Cardiac septum (tissue), 1 donor: ENCODE data around the gene C3orf22. TPM values are rescaled to one million over a fixed set of nuclear protein-coding genes. Genes with fewer than 3 reads are reported as not detected.

ENCODE experiments used
- DNase-seq: peaks from one replicate; pipeline ENCODE4 v3.0.0-alpha.2; 2020; ENCODE audit warnings: low spot score
- intact Hi-C: fragments of 100-400 bp; cut with DNase I; formaldehyde crosslinking; loops from one replicate; pipeline ENCODE4 v1.14.0; 2022
- total RNA-seq: library from RNA; stranded (reverse); fragmentation: NEBNext Ultra II Directional; extraction: Animal tissue kit (Norgen Biotek cat#: 25700); gene quantifications from one replicate; pipeline ENCODE4 v1.2.1, GENCODE V29; 2021
- donor health status: DM: no; HTN: no; CAD: no.

Gene C3orf22
- total RNA-seq, 1 donor from 2014 or later = not detected

DNA sequence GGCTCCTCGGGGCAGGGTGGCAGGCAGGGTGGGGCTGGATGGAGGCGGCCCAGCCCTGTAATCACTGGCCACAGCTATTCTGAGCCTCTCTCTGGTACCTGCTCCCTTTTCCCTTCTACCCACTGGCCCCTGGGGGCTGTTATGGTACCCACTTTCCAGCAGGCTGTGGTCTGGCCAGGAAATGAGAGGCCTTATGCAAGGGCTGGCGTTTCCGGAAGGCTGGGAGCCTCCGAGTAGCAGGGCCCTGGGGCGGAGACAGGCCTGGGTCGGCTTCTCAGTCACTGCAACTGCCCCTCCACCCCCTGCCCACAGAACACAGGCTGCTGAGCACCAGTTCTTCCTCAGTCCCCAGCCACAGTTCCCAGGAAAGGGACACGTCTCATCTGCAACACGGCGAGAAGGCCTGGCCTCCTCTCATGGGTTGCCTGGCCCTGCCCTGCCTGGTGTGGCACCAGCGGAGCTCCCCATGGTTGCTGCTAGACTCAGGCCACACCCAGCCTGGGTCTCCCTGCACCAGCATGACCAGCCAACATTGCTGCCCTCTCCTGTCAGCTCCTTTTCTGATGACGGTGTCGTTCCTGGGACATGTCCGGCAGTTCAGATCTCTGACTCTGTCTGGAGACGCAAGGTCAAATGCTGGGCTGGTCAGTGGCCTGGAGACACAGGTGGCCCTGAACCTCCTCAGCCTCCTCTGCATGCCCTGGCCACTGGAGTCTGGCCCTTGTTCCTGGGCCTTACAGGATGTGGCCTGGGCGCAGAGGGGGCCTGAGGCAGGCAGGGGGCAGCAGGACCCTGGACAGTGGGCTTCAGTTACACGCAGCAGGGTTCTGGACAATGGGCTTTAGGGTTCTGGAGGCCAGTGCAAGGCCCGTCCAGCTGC lies 28.3 kb downstream of the C3orf22 start:
- intact Hi-C loops = no loop called here
- peak; percentile 87 for DNase-seq

DNA sequence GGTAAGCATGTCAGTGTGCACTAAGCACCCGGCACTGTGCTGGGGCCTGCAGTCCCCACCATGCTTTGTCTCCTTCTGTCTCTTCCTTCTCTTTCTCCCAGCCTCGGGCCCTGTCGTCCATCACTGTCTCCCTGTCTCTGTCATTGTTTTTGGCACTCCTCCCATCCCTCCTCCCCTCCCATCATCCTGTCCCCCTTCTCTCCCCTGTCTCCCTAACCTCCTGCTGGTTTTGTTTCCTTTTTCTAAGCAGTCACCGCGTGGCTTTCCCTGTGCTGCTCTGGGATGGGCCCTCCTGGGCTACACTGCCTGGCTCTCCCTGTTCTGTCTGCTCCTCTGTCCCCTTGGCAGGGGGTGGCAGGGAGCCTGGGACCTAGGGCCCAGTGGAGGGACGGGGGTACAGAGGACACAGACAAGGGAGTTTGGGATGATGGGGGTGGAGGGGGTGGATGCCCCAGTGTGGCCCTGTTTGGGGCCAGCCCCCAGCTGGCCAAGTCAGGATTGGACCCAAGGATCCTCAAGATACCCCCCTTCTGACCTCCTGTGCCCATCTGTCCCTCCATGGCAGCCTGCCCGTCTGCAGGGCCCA lies 29.1 kb downstream of the C3orf22 start:
- peak; percentile 73 for DNase-seq
- intact Hi-C loops = no loop called here

DNA sequence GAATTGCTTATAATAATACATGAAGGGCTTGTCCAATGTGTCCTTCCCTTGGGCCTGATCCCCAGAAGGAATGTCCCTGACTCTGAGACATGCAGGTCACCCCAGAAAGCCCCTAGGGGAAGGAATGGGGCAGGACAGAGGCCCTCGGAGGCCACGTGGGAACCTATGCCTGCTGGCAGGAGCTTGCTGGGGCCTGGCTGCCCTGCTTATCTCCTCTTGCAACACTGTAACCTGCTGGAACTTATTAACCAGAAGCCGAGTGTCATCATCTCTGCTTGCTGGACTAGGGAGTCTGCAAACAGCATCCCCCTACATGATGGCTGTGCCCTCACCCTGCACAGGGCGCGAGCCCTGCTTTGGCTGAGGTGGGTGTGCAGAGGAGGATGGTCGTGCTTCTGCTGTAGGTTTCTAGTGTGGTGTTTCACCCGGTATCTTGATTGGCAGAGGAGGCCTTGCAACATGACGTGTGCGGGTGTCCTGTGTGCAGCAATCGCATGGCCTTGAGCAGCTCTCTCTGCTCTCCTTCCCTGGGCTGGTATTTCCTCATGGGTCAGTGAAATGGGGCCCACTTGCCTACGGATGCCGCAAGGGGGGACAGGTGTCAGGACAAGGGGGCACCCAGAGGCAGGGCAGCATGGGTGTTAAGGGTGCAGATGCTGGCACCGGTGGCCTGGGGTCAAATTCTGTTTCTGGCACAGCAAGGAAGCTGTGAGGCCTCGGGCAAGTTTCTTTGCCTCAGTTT lies 29.8 kb downstream of the C3orf22 start:
- intact Hi-C loops = no loop called here
- DNase-seq = peak; percentile 76

DNA sequence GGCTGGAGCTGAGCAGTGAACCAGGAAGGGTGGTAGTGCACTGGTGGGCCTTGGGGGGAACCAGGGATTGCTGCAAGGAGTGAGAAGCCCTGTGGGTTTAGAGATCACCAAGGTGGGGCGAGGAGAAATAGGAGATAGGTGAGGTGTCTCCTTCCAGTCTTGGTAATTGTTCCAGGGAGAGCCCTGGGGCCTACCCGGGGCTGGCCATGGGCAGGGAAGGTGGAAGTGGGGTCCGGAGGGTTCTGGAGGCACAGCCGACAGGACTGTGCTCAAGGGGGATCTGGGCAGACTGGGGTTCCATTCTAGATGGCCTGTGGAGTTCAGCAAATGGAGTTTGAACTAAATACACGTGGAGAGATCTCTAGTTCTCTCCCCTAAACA lies 30.3 kb downstream of the C3orf22 start:
- peak; percentile 55 for DNase-seq
- intact Hi-C loops = no loop called here

DNA sequence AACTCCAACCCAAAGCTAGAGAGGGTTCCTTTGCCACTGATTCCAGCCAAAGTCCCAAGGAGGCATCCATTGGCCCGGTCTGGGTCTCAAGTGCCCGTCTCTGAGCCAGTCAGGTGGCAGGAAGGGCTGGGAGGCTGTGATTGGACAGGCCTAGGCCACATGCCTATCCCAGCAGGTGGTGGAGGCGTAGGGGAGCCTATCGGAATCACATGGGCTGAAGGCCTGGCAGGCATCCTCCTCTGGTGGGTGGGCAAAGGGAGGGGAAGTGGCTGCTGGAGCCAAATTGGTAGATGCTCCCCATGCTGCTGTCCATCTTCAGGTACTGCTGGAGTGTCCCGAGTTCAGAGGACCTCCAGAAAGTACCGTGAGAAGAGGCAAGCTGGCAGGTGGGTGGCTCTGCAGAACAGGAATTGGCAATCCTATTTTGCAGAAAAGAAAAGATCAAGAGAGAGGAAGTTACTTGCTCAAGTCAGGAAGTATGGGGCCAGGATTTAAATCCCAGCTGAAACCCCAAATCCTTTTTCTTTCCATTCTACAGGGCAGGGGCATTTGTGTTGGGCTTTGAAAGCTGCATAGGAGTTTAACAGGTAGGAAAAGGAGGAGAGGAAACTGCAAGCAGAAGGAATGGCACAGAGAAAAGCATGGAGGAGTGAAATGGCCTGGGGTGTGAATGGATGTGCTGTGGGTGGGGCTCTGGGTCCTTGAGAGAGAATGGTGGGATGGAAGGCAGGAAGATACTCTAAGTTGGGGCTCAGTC lies 31.1 kb downstream of the C3orf22 start:
- intact Hi-C loops = no loop called here

DNA sequence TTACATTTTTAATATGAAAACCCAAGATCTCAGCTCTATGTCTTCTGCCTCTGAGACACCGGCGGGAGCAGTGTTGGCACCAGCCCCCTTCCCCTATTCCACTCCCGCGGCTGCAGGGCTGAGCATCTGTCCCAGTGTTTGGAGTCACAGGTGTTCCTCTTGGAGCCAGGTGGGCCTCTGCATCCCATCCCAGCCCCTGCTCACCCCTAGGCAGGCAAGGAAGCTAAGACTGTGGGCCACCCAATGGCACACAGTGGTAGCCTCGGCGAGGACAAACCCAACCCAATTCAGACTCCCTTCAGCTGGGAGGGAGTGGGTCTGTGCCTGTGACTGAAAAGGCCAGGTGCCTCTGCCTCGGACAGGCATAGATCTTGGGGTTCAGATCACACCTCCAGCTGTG lies 31.7 kb downstream of the C3orf22 start:
- intact Hi-C loops = no loop called here
- DNase-seq = peak; percentile 49

More for the DNA sequence above, 31.1 kb downstream of the C3orf22 start:
- DNase-seq = peak; percentile 63

DNA sequence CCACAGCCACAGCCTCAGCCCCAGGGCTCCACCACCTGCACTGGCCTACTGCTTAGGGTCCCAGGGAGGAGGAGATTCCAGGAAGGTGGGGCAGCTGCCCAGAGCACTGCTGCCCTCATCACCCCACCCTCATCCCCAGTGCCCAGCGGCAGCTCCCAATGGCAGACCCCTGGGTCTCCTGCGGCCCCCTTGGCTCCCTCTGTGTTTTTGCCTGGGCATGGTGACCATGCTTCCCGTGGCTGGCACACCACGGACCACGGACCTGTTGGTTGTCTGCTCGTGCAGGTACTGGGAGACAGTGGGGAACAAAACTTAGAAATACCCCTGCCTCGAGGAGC lies 32.1 kb downstream of the C3orf22 start:
- intact Hi-C loops = no loop called here
- DNase-seq = no peak

DNA sequence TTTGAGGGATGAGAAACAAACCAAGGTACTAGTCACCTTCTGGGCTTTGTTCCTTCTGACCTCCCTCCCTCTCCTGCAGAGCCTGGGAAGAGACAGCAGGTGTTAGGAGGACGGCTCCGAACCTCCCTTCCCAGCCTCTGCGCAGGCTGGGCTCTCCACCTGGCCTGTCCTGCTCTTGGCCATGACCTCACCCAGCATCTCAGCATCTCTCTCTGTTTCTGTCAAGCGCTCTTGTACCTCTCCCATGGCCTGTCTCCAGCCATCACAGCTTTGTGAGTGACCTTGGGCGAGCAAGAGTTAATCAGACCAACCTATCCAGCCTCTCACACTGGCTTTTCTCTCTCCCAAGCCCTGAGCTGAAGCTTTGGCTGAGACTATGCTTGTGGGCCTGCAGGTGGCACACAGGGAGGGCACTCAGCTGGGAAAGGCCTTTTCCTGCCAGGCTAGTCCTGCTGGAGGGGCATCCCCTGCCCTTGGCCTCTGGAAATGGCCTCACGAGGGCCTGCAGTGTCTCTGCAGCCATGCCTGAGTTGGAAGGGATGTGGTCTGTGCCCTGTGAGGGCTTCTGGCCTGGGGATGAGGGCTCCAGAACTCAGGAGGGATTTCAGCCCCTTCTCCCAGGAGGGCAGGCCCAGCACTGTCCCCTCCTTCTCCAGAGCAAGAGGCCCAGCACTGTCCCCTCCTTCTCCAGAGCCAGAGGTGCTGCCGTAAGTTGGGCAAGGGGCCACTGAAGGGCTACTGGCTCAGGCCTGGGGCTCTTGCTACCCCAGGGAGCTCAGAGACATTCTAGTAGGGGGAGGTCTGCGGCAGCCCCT lies 32.7 kb downstream of the C3orf22 start:
- DNase-seq = peak; percentile 60
- intact Hi-C loops = no loop called here

DNA sequence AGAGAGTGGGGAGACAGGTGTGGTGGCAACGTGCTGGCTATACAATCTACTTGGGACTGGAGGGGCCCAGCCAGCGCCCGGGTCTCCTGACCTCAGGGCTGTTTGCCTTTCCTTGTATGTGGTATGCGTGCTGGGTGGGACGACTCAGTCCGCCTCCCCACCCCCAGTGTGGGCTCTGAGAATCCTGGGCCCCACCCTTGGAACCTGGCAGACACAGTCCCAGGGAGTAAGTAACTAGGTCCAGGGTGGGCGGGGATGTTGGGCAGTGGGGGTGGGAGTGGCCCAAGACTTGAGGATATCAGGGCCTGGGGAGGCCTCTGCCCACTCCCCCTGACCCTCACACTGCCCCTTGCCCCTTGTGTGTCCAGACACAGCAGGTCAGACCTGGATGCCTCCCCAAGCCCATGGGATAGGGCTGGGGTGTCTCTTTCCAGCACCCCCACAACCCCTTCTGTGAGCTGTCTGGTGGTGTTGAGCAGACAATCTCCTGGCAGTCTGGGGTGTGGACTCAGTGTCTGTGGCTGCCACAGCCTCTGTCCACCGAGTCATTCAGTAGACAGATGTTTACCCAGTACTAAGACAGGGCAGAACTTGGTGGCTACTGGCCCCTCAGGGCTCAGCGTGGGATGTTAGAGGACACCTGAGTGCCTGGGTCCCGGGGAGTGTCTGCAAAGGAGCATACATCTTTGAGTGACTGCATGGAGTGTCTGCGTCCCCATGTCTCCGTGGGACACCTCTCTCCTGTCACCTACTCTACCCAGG lies 33.5 kb downstream of the C3orf22 start:
- intact Hi-C loops = no loop called here
- DNase-seq = peak; percentile 49

DNA sequence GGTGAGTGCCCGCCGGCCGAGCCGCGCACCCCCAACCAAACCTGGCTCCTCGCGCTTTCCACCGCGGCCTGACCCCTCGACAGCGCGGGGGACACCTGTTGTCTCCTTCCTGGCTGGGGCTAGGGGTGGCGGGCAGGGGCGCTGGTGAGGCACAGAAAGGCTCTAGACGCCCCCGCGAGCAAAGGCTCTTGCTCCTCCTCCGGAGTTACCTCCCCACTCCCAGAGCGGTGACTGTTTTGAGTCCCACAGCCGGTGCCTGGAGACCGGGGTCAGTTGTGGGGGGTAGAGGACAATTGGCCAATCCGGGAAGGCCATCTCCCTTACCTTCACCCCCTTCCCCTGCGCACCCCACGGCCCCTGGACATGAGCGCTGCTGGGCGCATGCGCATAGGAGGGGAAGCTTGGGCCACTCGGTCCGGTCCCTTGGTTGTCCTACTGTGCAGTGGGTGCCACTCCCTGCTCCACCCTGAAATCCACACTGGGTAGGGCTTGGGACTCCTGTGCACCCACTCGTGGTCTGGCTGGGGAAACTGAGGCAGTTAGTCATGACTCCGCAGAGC lies 34.2 kb downstream of the C3orf22 start:
- intact Hi-C loops = loop anchor here (5.0 kb wide), 2 partner anchors 933 to 1023 kb away; no protein-coding TSS in a partner anchor
- DNase-seq = peak; percentile 75

DNA sequence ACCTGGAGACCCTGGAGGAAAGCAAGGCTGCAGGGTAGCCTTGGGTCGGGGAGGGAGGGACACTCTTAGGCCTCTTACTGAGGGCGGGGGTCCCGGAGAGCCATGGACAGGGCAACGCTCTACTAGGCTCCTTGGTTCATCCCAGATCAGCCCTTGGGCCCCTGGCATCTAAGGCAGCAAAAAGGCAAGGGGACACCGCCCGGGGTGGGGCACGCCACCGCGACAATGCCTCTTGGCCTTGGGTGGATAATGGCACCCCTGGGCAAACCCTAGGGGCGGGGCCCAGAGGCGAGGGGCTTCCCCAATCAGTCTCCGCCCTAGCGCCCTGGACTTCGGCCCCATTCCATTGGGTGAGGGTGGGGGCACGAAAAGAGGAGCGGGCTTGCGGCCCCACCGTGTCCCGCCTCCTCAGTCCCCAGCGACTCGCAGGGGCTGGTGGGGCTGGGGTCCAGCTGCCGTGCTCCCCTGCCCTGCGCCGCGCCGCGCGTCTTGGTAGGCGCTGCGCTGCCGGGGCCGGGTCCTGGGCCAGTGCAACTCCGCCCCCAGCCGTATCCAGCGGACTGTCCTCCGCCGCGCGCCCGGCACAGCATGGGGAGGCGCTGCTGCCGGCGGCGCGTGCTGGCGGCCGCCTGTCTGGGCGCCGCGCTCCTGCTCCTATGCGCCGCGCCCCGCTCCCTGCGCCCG lies 34.8 kb downstream of the C3orf22 start, which contains the start of gene CHST13:
Gene CHST13 (plus strand): TSS at position 411 of the 684 bp plus-strand sequence. CDS start 178 bp downstream, at position 589.
- intact Hi-C loops = loop anchor here (2.0 to 5.0 kb wide), 3 partner anchors 45 to 1023 kb away; no protein-coding TSS in a partner anchor
- peak; percentile 81 for DNase-seq

DNA sequence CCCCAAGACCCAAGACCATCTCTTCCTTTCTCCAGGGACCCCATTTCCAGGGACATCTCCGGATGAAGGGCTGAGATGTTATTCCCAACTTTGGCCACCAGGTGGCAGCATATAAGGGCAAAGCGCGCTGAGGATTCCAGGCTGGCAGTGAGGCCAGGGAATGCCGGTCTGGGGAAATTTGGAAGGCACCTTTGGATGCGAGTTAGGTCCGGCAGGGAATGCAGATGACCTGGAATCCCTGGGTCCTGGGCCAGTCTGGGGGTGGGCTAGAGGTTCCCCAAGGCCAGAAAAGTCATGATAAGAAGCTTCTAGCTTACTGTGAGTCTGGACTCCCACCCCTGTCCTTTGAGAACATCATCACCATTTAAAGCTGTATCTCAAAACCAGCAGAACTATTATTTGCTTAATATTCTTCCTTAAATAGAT lies 36.4 kb downstream of the C3orf22 start:
- intact Hi-C loops = loop anchor here (2.0 to 5.0 kb wide), 3 partner anchors 46 to 1025 kb away; no protein-coding TSS in a partner anchor
- DNase-seq = peak; percentile 78

DNA sequence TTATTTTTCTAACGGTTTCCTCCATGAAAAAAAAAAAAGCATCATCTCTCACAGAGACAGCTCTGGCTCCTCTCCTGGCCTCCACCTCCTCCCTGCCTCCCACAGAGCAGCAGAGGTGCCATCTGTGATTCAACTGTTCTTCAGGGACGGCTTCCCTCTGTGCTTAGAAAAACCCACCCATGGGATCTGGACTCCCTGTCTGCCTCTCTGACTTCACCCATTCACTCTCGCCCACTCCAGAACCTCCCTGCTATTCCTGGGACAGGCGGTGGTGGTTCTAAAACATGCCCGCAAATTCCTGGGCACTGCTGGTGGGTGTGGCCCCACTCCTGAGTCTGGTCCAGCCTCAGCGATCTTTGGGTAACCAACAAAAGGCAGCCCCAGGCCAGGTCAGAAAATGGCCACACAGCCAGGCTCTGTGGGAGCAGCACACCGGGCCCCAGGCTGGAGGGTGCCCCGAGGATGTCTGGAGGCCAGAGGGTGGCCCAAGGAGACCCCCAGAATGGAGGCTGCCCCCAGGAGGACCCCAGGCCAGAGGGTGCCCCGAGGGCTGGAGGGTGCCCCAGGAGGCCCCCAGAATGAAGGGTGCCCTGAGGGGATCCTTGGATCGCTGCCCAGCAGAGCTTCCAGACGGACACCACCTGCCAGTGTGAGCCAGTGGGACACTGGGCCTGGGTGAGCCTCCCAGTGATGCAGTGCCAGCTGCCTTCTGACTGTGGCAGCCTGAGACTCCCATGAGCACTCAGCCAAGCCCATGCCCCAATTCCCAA lies 37.4 kb downstream of the C3orf22 start:
- DNase-seq = peak; percentile 39
- intact Hi-C loops = loop anchor here (5.0 kb wide), 2 partner anchors 936 to 1026 kb away; no protein-coding TSS in a partner anchor

DNA sequence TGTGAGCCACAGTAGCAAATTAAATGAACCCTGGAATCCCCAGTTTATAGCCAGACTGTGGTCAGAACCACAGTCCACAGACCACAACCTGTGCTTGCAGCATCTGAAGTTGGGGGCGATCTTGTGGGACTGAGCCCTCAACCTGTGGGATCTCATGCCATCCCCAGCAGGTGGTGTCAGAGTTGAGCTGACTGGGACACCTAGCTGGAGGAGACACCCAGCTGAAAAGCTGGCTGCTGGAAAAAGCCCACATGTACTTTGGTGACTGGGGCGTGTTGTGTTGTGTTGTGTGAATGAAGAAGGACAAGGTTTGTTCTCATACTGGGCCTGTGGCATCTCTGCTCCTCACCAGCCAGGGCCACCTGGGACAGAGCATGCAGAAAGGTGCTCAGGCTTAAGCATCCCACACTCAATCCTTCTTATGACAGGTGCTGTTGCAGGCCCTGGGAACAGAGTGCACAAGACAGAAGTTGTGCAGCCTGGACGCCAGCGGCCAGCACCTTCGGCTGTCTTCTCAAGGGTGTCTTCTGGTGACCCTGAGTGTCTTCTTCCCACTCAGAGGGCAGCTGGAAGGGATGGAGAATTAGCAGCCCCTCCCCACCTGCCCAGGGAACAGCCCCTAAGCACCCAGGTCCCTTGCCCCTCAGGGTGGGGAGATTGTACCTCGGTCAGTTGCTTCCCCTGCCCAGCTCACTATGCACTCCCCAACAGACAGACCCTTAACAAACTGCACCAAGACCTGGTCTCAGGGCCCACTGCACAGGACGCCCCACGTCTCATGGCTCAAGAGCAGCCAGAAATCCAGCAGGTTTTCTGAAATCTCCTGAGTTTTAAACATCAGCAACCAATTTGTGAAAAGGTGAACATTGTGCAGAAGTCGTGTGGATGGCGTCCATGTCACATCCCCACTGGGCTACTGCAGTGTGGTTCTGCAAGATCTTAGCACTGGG lies 39.0 kb downstream of the C3orf22 start:
- DNase-seq = peak; percentile 38
- intact Hi-C loops = loop anchor here (5.0 kb wide), 2 partner anchors 938 to 1028 kb away; no protein-coding TSS in a partner anchor

DNA sequence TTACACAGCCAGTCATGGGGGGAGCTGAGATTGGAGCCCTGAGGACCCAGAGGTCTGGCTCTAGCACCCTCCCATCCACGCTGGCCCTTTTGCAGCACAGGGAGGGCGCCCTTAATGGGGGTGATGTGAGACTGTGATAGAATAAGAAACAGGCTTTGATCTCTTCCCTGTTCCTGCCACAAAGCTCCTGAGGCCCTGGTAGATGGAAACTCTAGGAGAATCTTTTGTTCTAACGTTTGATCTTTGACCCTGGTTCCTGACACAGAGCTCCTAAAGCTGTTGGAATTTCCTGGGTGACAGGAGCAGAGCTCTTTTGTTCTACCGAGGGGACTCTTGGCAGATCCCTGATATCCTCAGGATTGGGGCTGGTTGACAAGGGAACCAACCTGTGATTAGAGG lies 40.0 kb downstream of the C3orf22 start:
- DNase-seq = no peak
- intact Hi-C loops = no loop called here
